Nucleus accumbens (tissue), 56 donors: Measurements from ENCODE around the gene DIP2B.
"Not testable (repeated sequence)": the region's sequence is repeated elsewhere in the genome, so short reads cannot be mapped to it uniquely, and the experiment has no call there.

Source experiments
- DNase-seq, 56 donors: peaks; one replicate each; lab custom pipeline; 2025; lab: John Stamatoyannopoulos, UW

The DIP2B gene

GRCh38 chr12:50666023-50666422 is 161.2 kb downstream of the DIP2B start:
- DNase-seq = no peak

- DNase-seq = no peak
These were observed 167.4 kb downstream of the DIP2B start for GRCh38 chr12:50672158-50672557.

DNA sequence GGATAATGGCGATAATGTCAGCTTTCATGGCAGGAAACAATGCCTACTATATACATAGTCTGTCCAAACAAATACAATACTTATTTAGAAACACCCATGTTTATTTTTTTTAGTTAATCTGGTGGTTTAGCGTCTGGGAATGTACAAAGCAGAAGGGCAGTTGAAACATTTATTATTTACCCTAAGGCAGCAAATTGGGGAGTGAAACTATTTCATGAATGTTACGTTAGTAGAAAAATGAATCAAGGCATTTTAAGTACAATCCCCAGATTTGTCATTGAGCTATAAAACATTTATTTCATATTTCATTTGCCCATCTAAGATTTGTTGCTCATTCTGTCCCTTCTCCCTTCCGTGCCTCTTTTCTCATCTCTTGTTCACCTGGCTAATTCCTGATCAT is 172.0 kb downstream of the DIP2B start:
- DNase-seq = no peak

DNA sequence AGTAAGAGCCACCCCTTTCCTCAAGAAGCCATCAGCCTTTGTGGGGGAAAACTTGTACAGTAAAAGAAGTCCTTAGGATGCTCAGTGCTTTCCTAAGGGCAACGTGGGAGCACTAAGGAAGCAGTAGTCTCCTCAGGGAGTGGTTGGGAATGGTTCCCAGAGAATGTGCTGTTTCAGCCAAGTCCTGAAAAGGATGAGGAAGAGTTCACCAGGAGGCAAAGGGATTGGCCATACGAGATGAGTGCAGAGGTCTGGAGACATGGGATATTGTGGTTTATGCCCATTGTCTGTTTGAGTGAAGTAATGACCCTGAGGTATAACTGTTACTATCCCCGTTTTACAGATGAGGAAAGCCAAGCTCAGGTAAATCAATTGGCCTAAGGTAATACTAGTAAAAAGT is 173.1 kb downstream of the DIP2B start:
- no peak for DNase-seq

DNA sequence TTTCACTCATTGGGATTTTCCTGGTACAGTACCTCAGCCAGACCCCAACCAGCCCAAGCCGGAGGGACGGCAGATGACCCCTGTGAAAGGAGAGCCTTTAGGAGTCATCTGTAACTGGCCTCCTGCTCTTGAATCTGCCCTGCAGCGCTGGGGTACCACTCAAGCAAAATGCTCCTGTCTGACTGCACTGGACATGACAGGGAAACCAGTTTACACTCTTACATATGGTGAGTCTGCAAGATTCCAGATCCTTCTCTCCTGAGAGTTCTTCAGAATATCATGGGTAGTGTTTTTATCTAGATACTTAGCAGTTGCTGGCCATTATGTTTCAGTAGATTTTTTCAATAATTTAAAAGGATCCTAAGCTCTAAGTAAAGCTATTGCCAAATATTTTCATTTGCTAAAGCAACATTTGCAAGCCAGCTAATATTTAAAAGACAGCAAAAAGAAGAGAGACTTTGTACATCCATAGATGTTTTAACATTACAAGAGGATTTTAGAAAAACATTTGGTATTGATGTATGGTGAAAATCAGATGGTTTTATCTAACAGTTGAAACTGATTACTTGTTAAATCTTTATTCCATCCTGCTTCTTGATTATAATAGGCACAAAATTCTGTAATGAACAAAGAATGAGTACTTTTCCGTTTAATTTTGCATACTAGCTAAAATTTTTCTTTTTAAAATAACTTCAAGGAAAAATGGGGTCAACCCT is 174.0 kb downstream of the DIP2B start:
- no peak for DNase-seq

GRCh38 chr12:50679612-50680011 is 174.8 kb downstream of the DIP2B start:
- DNase-seq = no peak

DNA sequence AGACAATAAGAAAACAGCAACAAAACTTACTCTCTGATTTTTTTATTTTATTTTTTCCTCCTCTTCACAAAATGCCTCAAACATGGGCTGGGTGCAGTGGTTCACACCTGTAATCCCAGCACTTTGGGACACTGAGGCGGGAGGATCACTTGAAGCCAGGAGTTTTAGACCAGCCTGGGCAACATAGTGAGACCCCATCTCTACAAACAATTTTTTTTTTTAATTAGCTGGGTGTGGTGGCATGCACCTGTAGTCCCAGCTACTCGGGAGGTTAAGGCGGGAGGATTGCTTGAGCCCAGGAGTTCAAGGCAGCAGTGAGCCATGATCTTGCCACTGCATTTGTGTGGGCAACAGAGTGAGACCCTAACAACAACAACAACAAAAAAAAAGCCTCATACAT is 176.3 kb downstream of the DIP2B start:
- not testable (repeated sequence) for DNase-seq

DNA sequence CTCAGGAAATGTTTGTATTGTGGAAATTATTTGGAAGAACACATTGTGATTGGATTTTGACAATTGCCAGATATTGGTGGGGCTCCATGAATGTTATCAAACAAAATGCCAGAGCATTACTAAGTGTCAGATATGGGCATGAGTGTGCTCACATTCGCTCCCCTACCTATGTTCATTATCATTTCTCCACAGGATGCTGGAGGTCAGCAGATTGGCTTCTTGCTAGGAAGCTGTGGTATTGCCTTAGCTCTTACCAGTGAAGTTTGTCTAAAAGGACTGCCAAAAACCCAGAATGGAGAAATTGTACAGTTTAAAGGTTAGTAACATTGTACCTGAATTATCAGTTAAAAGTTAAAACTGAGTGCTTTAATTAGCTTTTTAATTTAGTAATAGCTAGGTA is 180.9 kb downstream of the DIP2B start:
- DNase-seq = no peak

- no peak for DNase-seq
These were observed 181.6 kb downstream of the DIP2B start for GRCh38 chr12:50686406-50686805.

DNA sequence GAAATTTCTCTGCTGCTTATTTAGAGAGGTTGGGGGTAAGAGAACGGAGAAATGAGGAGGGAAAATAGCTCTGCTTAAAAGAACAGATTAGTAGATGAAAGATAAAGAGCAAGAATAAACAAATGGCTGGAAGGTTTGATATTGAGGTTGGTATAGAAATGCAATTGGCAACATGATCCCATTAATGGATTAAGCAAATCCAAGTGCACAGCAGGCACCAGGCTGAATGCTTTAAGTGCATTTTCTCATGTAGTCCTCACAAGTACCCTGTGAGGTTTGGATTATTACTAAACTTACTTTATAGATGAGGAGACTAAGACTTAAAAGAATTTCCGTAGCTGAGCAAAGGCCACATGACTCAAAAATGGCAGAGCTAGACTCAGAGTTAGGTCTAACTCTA is 182.2 kb downstream of the DIP2B start:
- no peak for DNase-seq

DNA sequence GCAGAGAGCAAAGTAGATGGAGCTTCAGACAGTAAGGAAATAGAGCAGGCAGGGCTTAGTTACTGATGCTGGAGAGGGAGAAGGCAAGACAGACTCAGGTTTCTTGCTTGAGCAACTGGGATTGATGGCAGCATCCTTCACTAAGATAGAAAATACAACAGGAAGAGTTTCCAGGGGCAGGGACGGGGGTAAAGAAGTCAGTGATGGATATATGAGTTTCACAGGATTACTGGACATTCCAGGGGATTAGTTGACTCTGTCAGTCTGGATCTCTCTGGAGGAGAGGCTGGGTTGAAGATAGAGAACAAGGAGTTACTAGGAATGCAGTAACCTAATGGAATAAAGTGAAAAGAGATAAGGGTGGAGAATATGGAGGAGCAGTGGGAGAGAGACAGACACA is 184.7 kb downstream of the DIP2B start:
- DNase-seq = no peak

DNA sequence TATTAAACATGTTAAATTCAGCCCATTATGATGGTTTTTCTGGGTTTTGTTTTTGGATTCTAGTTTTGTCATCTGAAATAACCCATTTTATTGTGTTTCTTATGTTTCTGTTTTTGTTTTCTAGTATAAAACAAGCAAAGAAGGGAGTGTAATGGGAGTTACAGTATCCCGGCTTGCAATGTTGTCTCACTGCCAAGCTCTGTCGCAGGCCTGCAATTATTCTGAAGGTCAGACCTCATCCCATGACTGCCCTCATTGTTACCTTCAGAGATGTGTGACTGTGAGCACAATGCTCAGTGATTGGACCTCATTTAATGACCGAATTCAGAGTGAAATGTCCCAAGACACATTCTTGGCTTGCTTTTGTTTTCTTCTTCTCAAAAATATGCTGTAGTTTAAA is 186.1 kb downstream of the DIP2B start:
- DNase-seq = peak in 42 of 56 donors; percentile 2 to 78 (median 44)

DNA sequence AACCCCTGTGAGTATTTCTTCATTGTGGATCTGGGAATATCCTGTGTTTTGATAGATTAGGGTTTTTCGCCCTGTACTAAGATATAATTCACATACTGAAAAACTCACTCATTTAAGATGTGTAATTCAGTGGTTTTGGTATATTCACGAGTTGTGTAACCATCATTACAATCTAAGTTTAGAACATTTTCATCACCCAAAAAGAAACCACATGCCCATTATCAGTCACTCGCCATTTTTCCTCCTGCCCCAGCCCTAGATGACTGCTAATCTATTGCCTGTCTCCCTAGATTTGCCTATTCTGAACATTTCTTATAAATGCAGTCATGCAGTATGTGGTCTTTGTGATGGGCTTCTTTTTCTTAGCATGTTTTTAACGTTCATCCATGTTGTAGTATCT is 191.2 kb downstream of the DIP2B start:
- no peak for DNase-seq

DNA sequence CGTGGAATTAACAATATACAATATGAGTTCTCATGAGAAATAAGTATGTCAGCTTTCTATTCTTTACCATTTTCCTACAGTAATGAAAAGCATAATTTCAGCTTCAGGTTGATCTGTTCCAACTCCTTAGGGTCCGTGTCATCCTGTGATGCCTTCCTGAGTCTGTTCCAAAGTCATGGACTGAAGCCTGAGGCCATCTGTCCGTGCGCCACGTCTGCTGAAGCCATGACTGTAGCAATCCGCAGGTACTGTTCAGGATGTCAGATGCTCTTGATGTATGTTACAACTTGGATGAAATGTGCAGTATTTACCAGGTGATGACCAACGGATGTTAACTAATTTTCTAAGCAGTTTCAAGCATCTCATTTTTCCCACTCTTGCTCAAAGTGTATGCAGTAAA is 192.1 kb downstream of the DIP2B start:
- DNase-seq = no peak

DNA sequence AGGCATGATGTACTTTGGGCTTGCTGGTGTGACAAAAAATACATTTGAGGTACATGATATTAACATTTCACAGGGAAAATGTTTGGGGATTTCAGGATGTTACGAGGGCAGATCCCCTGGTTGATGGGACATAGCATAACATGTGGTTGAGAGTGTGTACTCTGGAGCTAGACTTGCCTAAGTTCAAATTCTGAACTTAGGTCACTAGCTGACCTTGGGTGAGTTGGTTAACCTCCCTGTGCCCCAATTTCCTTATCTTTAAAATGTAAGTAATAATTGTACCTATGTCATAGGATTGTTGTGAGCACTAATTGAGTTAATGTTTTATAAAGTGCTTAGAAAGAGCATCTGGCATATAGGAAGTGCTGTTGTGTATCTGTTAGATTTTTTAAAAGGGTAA is 194.4 kb downstream of the DIP2B start:
- DNase-seq = no peak

GRCh38 chr12:50699940-50700339 is 195.2 kb downstream of the DIP2B start:
- no peak for DNase-seq

- DNase-seq = no peak
These were observed 201.8 kb downstream of the DIP2B start for GRCh38 chr12:50706606-50707005.

DNA sequence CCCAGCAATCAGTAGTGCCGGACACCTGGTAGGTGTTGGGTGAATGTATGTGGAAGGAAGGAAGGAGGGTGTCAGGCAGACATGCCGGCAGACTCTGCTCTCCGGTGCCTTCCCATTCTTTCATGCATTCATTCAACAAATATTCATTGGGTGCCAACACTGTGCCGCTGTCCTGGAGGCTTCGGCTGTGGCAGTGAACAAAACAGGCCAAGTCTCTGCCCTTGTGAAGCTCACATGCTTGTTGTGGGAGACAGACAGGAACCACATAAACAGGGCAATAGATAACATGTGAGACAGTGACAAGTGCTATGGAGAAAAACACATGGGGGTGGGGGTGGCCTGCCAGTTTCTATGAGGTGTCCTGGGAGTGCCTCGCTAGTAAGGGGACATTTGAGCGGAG is 202.6 kb downstream of the DIP2B start:
- no peak for DNase-seq

GRCh38 chr12:50708631-50709030 is 203.8 kb downstream of the DIP2B start:
- no peak for DNase-seq

- no peak for DNase-seq
These were observed 206.3 kb downstream of the DIP2B start for GRCh38 chr12:50711121-50711520.

GRCh38 chr12:50715174-50715573 is 210.4 kb downstream of the DIP2B start:
- no peak for DNase-seq

- DNase-seq = no peak
These were observed 214.0 kb downstream of the DIP2B start for GRCh38 chr12:50718760-50719159.

GRCh38 chr12:50720085-50720484 is 215.3 kb downstream of the DIP2B start:
- no peak for DNase-seq
